OCI-LY7 (cell line): ENCODE measurements around the gene RNF224.

Source experiments
- EZH2phosphoT487 ChIP-seq: fragments of 200-600 bp; sonication (generic); IDR thresholded peaks from 2 replicates; pipeline ENCODE4 v1.6.1; 2018; ENCODE audit warnings: low read depth, borderline replicate concordance, mild to moderate bottlenecking, mixed run types, antibody characterized with exemption, low read length, moderate library complexity, mixed read lengths
- TF ChIP-seq, protein P1 (sequence below): fragments of 200-600 bp; sonication (generic); conservative IDR thresholded peaks from 2 replicates; pipeline ENCODE4 v1.5.1; 2014; ENCODE audit warnings: mild to moderate bottlenecking, antibody characterized with exemption, low read length, moderate library complexity, mixed read lengths

DNA sequence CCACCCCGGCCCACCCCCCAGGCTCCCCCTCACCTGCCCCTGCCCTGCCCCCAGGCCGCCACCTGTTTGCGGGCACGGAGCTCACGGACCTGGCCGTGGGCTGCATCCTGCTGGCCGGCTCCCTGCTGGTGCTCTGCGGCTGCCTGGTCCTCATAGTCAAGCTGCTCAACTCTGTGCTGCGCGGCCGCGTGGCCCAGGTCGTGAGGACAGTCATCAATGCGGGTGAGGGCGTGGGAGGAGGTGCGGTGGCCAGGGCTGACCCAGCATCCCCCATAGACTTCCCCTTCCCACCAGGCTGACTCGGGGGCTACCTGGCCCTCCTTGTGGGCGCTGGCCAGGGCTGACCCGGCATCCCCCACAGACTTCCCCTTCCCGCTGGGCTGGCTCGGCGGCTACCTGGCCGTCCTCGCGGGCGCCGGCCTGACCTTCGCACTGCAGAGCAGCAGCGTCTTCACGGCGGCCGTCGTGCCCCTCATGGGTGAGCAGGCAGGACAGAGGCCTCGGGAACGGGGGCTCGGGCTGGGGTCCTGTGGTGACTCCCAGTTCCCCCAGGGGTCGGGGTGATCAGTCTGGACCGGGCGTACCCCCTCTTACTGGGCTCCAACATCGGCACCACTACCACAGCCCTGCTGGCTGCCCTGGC lies 6.9 kb downstream of the RNF224 start:
- TF ChIP-seq, protein P1, sequence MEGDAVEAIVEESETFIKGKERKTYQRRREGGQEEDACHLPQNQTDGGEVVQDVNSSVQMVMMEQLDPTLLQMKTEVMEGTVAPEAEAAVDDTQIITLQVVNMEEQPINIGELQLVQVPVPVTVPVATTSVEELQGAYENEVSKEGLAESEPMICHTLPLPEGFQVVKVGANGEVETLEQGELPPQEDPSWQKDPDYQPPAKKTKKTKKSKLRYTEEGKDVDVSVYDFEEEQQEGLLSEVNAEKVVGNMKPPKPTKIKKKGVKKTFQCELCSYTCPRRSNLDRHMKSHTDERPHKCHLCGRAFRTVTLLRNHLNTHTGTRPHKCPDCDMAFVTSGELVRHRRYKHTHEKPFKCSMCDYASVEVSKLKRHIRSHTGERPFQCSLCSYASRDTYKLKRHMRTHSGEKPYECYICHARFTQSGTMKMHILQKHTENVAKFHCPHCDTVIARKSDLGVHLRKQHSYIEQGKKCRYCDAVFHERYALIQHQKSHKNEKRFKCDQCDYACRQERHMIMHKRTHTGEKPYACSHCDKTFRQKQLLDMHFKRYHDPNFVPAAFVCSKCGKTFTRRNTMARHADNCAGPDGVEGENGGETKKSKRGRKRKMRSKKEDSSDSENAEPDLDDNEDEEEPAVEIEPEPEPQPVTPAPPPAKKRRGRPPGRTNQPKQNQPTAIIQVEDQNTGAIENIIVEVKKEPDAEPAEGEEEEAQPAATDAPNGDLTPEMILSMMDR = no peak
- no peak for TF ChIP-seq EZH2phosphoT487
